ENCODE results near the gene RAB17. TPM values are rescaled to one million over a fixed set of nuclear protein-coding genes. Genes with fewer than 3 reads are reported as not detected.

Gene RAB17
- polyA plus RNA-seq, 1 donor (not counting 4 experiments of a cell fraction or from before 2014, with no cell fraction given): 2.4 TPM

- Histone ChIP-seq H2AFZ (ENCODE audit: control insufficient read depth, low read length) (no peak overlapping the region), H3K9me1 (ENCODE audit: control insufficient read depth, extremely low read depth, insufficient read depth, low read length) (no peaks in the 10 kb centered on the region), H3K9ac (ENCODE audit: control insufficient read depth, extremely low read depth, insufficient read depth, low read length) (no peak overlapping the region), H3K27ac (ENCODE audit: control insufficient read depth, insufficient read depth, low read length) (no peak overlapping the region), H3K9me3 (ENCODE audit: control insufficient read depth, low read depth, low read length) (no peaks in the 10 kb centered on the region), H4K20me1 (ENCODE audit: control insufficient read depth, extremely low read depth, insufficient read depth, low read length) (no peaks in the 10 kb centered on the region), H3K36me3 (ENCODE audit: control insufficient read depth in 2 of 2, extremely low read depth in 1 of 2, insufficient read depth in 2 of 2, low read length in 2 of 2) (no peaks in the 10 kb centered on the region), H3K4me1 (ENCODE audit: control insufficient read depth, extremely low read depth, insufficient read depth, low read length) (peaks cover 4% of the 10 kb centered on the region), H3K4me3 (ENCODE audit: control insufficient read depth in 2 of 3, extremely low read depth in 1 of 3, insufficient read depth in 2 of 3, low read depth in 1 of 3, low read length in 3 of 3) (no peak overlapping the region), H3K4me2 (ENCODE audit: control insufficient read depth, extremely low read depth, insufficient read depth, low read depth, low read length) (no peak overlapping the region), H3K27me3 (ENCODE audit: control insufficient read depth, extremely low read depth, insufficient read depth, low read length) (peaks cover 4% of the 10 kb centered on the region), H3K79me2 (ENCODE audit: control insufficient read depth, insufficient read depth, low read length) (no peaks in the 10 kb centered on the region)
- DNase-seq (ENCODE audit: low read depth, low spot score) (no peak), FAIRE-seq (no peak)
- dilution Hi-C loops (cut with MboI; ENCODE audit: extremely low pct_ligation_motif_present, low sequenced_read_pairs): no loop called here
- TF ChIP-seq EZH2 (IDR thresholded peaks at IDR 0.05; ENCODE audit: low read length): no peak
- TF ChIP-seq CTCF (optimal IDR thresholded peaks at IDR 0.05 in 1 of 3, IDR thresholded peaks at IDR 0.05 in 1 of 3, conservative IDR thresholded peaks at IDR 0.05 in 1 of 3; ENCODE audit: extremely low read depth in 1 of 3, insufficient read depth in 2 of 3, low read length in 3 of 3): peak in 1 of 3 experiments; percentile 9
Observed at GRCh38 chr2:237558961-237559641, 31.4 kb downstream of the RAB17 start.

GRCh38 chr2:237557633-237558015, 32.9 kb downstream of the RAB17 start:
- dilution Hi-C loops (cut with MboI; ENCODE audit: extremely low pct_ligation_motif_present, low sequenced_read_pairs): no loop called here
- Histone ChIP-seq H4K20me1 (ENCODE audit: control insufficient read depth, extremely low read depth, insufficient read depth, low read length) (no peaks in the 10 kb centered on the region), H3K4me1 (ENCODE audit: control insufficient read depth, extremely low read depth, insufficient read depth, low read length) (peaks cover 4% of the 10 kb centered on the region), H3K4me3 (ENCODE audit: control insufficient read depth in 2 of 3, extremely low read depth in 1 of 3, insufficient read depth in 2 of 3, low read depth in 1 of 3, low read length in 3 of 3) (no peak overlapping the region), H3K4me2 (ENCODE audit: control insufficient read depth, extremely low read depth, insufficient read depth, low read depth, low read length) (no peak overlapping the region), H3K27ac (ENCODE audit: control insufficient read depth, insufficient read depth, low read length) (no peak overlapping the region), H3K9ac (ENCODE audit: control insufficient read depth, extremely low read depth, insufficient read depth, low read length) (no peak overlapping the region), H2AFZ (ENCODE audit: control insufficient read depth, low read length) (no peak overlapping the region), H3K9me3 (ENCODE audit: control insufficient read depth, low read depth, low read length) (no peaks in the 10 kb centered on the region), H3K36me3 (ENCODE audit: control insufficient read depth in 2 of 2, extremely low read depth in 1 of 2, insufficient read depth in 2 of 2, low read length in 2 of 2) (no peaks in the 10 kb centered on the region), H3K27me3 (ENCODE audit: control insufficient read depth, extremely low read depth, insufficient read depth, low read length) (peaks cover 4% of the 10 kb centered on the region), H3K79me2 (ENCODE audit: control insufficient read depth, insufficient read depth, low read length) (no peaks in the 10 kb centered on the region), H3K9me1 (ENCODE audit: control insufficient read depth, extremely low read depth, insufficient read depth, low read length) (no peaks in the 10 kb centered on the region)
- FAIRE-seq (no peak), DNase-seq (ENCODE audit: low read depth, low spot score) (no peak)
- no peak for TF ChIP-seq EZH2 (IDR thresholded peaks at IDR 0.05; ENCODE audit: low read length)
- no peak for TF ChIP-seq CTCF (optimal IDR thresholded peaks at IDR 0.05 in 1 of 3, IDR thresholded peaks at IDR 0.05 in 1 of 3, conservative IDR thresholded peaks at IDR 0.05 in 1 of 3; ENCODE audit: extremely low read depth in 1 of 3, insufficient read depth in 2 of 3, low read length in 3 of 3)

Measured in keratinocyte (primary cell).